HUES48 (cell line): ENCODE results near the gene AKT3.

Experiments used
- H3K27ac ChIP-seq: one replicate; pipeline ENCODE4 v1.7.0; 2013; ENCODE audit warnings: low read depth, low read length, inconsistent platforms
- H3K27me3 ChIP-seq: 2 replicates; pipeline ENCODE4 v1.6.1; 2013; ENCODE audit warnings: mild to moderate bottlenecking, low read length; ENCODE audit not compliant: control insufficient read depth, insufficient read depth
- H3K36me3 ChIP-seq: 2 replicates; pipeline ENCODE4 v1.6.1; 2013; ENCODE audit warnings: low read length; ENCODE audit not compliant: control insufficient read depth, insufficient read depth
- H3K4me1 ChIP-seq: 2 replicates; pipeline ENCODE4 v1.6.1; 2013; ENCODE audit warnings: mild to moderate bottlenecking, low read length; ENCODE audit not compliant: control insufficient read depth, insufficient read depth
- H3K4me3 ChIP-seq: 2 replicates; pipeline ENCODE4 v1.5.1; 2013; ENCODE audit warnings: mild to moderate bottlenecking, low read depth, low read length
- H3K9ac ChIP-seq: 2 replicates; pipeline ENCODE4 v1.6.1; 2013; ENCODE audit warnings: mild to moderate bottlenecking, low read depth, low read length, moderate library complexity
- H3K9me3 ChIP-seq: 2 replicates; pipeline ENCODE4 v1.6.1; 2013; ENCODE audit warnings: low read length; ENCODE audit not compliant: control insufficient read depth, insufficient read depth

AKT3 gene

GRCh38 chr1:243546457-243546856 is 303.6 kb downstream of the AKT3 start:
- peaks cover 2% of the 10 kb centered on the region; the same call in 1 of the 2 replicates for H3K4me1 ChIP-seq
- no peaks in the 10 kb centered on the region for H3K36me3 ChIP-seq
- no peak overlapping the region for H3K27ac ChIP-seq
- H3K9me3 ChIP-seq = no peaks in the 10 kb centered on the region
- H3K27me3 ChIP-seq = no peaks in the 10 kb centered on the region
- no peak overlapping the region for H3K4me3 ChIP-seq
- H3K9ac ChIP-seq = no peak overlapping the region

- Histone ChIP-seq H3K9ac (no peak overlapping the region), H3K9me3 (no peaks in the 10 kb centered on the region), H3K27me3 (no peaks in the 10 kb centered on the region), H3K4me1 (peaks cover 14% of the 10 kb centered on the region; the same call in 1 of the 2 replicates), H3K4me3 (no peak overlapping the region), H3K27ac (no peak overlapping the region), H3K36me3 (no peaks in the 10 kb centered on the region)
Observed at GRCh38 chr1:243543501-243543900, 306.5 kb downstream of the AKT3 start.

- H3K36me3 ChIP-seq = no peaks in the 10 kb centered on the region
- no peak overlapping the region for H3K9ac ChIP-seq
- no peak overlapping the region for H3K27ac ChIP-seq
- peaks cover 14% of the 10 kb centered on the region; the same call in 1 of the 2 replicates for H3K4me1 ChIP-seq
- H3K4me3 ChIP-seq = no peak overlapping the region
- H3K27me3 ChIP-seq = no peaks in the 10 kb centered on the region
- H3K9me3 ChIP-seq = no peaks in the 10 kb centered on the region
Observed at GRCh38 chr1:243542739-243543415, 307.2 kb downstream of the AKT3 start.

GRCh38 chr1:243539636-243540035 is 310.4 kb downstream of the AKT3 start:
- Histone ChIP-seq H3K27ac (no peak overlapping the region), H3K27me3 (no peaks in the 10 kb centered on the region), H3K4me1 (peaks cover 14% of the 10 kb centered on the region; the same call in 1 of the 2 replicates), H3K36me3 (no peaks in the 10 kb centered on the region), H3K9ac (no peak overlapping the region), H3K9me3 (no peaks in the 10 kb centered on the region), H3K4me3 (no peak overlapping the region)

GRCh38 chr1:243535014-243535413 is 315.0 kb downstream of the AKT3 start:
- H3K27ac ChIP-seq = no peak overlapping the region
- H3K27me3 ChIP-seq = no peaks in the 10 kb centered on the region
- no peaks in the 10 kb centered on the region for H3K9me3 ChIP-seq
- H3K4me3 ChIP-seq = no peak overlapping the region
- peaks cover 7% of the 10 kb centered on the region; the same call in 1 of the 2 replicates for H3K4me1 ChIP-seq
- no peak overlapping the region for H3K9ac ChIP-seq
- no peaks in the 10 kb centered on the region for H3K36me3 ChIP-seq

DNA sequence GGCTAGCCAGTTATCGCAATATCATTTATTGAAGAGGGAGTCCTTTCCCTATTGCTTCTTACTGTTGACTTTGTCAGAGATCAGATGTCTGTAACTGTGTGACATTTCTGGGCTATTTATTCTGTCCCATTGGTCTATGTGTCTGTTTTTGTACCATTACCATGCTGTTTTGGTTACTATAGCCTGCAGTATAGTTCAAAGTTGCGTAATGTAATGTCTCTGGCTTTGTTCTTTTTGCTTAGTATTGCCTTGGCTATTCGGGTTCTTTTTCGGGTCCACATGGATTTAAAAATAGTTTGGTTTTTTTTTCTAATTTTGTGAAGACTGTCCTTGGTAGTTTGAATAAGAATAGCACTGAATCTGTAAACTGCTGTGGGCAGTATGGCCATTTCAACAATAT is 320.5 kb downstream of the AKT3 start:
- Histone ChIP-seq H3K36me3 (no peaks in the 10 kb centered on the region), H3K4me3 (no peak overlapping the region), H3K27me3 (no peaks in the 10 kb centered on the region), H3K27ac (no peak overlapping the region), H3K4me1 (no peaks in the 10 kb centered on the region), H3K9me3 (no peaks in the 10 kb centered on the region), H3K9ac (no peak overlapping the region)

DNA sequence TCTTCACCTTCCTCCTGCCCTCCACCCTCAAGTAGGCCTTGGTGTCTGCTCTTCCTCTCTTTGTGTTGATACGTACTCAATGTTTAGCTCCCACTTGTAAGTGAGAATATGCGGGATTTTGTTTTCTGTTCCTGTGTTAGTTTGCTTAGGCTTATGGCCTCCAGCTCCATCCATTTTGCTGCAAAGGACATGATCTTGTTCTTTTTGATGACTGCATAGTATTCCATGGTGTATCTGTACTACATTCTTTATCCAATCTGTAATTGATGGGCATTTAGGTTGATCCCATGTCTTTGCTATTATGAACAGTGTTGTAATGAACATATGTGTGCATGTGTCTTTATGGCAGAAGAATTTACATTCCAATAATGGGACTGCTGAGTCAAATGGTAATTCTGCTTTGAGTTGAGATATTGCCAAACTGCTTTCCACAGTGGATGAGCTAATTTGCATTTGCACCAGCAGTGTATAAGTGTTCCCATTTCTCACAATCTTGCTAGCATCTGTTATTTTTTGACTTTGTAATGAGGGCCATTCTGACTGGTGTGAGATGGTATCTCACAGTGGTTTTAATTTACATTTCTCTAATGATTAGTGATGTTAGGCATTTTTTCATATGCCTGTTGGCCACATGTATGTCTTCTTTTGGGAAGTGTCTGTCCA is 321.5 kb downstream of the AKT3 start:
- Histone ChIP-seq H3K27ac (no peak overlapping the region), H3K9ac (no peak overlapping the region), H3K4me1 (no peaks in the 10 kb centered on the region), H3K4me3 (no peak overlapping the region), H3K9me3 (no peaks in the 10 kb centered on the region), H3K27me3 (no peaks in the 10 kb centered on the region), H3K36me3 (no peaks in the 10 kb centered on the region)

DNA sequence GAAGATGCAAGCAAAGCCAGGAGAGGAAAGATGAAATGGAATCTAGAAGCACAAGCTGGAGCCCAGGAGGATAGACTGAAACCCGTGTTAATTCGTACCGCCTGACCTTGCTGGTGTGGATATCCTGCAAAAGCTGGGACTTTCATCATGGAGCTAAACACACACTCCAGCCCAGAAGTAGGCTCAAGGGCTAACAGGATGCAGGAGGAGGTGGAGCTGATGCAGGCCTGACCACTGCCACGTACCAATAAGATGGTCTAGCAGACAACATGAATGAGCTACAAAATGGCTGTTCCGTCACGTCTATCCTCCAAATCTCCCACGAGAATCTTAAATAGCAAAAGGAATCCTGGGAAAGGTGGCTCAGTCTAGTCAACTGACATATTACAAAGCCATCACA is 323.9 kb downstream of the AKT3 start:
- Histone ChIP-seq H3K27ac (no peak overlapping the region), H3K36me3 (no peaks in the 10 kb centered on the region), H3K4me3 (no peak overlapping the region), H3K4me1 (no peaks in the 10 kb centered on the region), H3K9ac (no peak overlapping the region), H3K9me3 (no peaks in the 10 kb centered on the region), H3K27me3 (no peaks in the 10 kb centered on the region)

DNA sequence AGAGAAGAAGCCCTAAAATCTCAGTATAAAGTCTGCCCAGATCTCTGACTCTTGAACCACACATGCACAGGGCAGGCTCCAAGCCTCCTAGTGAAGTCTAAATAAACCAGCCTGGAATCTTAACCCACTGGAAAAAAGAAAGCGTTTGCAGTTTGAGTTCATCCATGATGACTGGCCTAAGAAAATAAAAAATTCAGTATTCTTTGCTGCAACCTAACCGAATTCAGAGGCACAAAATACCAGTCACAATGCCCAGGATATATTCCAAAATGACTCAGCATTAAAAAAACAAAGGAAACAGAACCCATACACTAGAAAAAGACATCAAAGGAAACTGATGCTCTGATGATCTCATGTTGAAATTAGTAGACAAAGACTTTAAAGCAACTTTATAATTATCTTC is 325.0 kb downstream of the AKT3 start:
- no peak overlapping the region for H3K4me3 ChIP-seq
- H3K36me3 ChIP-seq = no peaks in the 10 kb centered on the region
- H3K27ac ChIP-seq = no peak overlapping the region
- H3K27me3 ChIP-seq = no peaks in the 10 kb centered on the region
- H3K9me3 ChIP-seq = no peaks in the 10 kb centered on the region
- H3K9ac ChIP-seq = no peak overlapping the region
- H3K4me1 ChIP-seq = no peaks in the 10 kb centered on the region

GRCh38 chr1:243523766-243524165 is 326.3 kb downstream of the AKT3 start:
- no peak overlapping the region for H3K4me3 ChIP-seq
- H3K27me3 ChIP-seq = no peaks in the 10 kb centered on the region

GRCh38 chr1:243520831-243521230 is 329.2 kb downstream of the AKT3 start:
- Histone ChIP-seq H3K27me3 (no peaks in the 10 kb centered on the region), H3K9ac (no peak overlapping the region), H3K4me1 (no peaks in the 10 kb centered on the region), H3K9me3 (no peaks in the 10 kb centered on the region), H3K36me3 (no peaks in the 10 kb centered on the region), H3K27ac (no peak overlapping the region), H3K4me3 (no peak overlapping the region)

More at GRCh38 chr1:243523766-243524165, 326.3 kb downstream of the AKT3 start:
- Histone ChIP-seq H3K9me3 (no peaks in the 10 kb centered on the region), H3K36me3 (no peaks in the 10 kb centered on the region), H3K9ac (no peak overlapping the region), H3K4me1 (no peaks in the 10 kb centered on the region), H3K27ac (no peak overlapping the region)
